GM23338 (cell line): ENCODE measurements around the gene UBA3. TPM values are rescaled to one million over a fixed set of nuclear protein-coding genes. Genes with fewer than 3 reads are reported as not detected.
A peak's percentile ranks its signal among the peaks of the same experiment; 100 is the strongest.

Source experiments
- ATAC-seq: fragments of 200-7000 bp; cut with Tn5 transposase; 3 replicates; pipeline ENCODE4 v1.9.1; 2020
- DNase-seq: peaks from one replicate; pipeline ENCODE4 v3.0.0-alpha.2; 2015; ENCODE audit warnings: low spot score
- H2AFZ ChIP-seq: fragments of 200-600 bp; sonication (generic); 2 replicates; pipeline ENCODE4 v1.8.0; 2016; ENCODE audit warnings: antibody characterized with exemption, mild to moderate bottlenecking, moderate library complexity
- H3F3A ChIP-seq: fragments of 200-600 bp; sonication (generic); replicated peaks from 2 replicates; pipeline ENCODE4 v1.8.0; 2017; ENCODE audit warnings: antibody characterized with exemption, mixed run types, low read depth
- H3K27ac ChIP-seq: fragments of 200-600 bp; sonication (generic); 2 replicates; pipeline ENCODE4 v1.6.1; 2016; ENCODE audit warnings: low read depth
- H3K27me3 ChIP-seq: fragments of 200-600 bp; sonication (generic); 2 replicates; pipeline ENCODE4 v1.8.0; 2016; ENCODE audit warnings: mild to moderate bottlenecking, mixed run types, moderate library complexity; ENCODE audit not compliant: insufficient read depth
- H3K36me3 ChIP-seq: fragments of 200-600 bp; sonication (generic); 2 replicates; pipeline ENCODE4 v1.8.0; 2016; ENCODE audit warnings: mild to moderate bottlenecking; ENCODE audit not compliant: insufficient read depth
- H3K4me1 ChIP-seq: fragments of 200-600 bp; sonication (generic); 2 replicates; pipeline ENCODE4 v1.8.0; 2016; ENCODE audit warnings: mild to moderate bottlenecking, moderate library complexity; ENCODE audit not compliant: insufficient read depth
- H3K4me2 ChIP-seq: fragments of 200-600 bp; sonication (generic); 2 replicates; pipeline ENCODE4 v1.7.1; 2017; ENCODE audit warnings: mixed run types
- H3K4me3 ChIP-seq: fragments of 200-600 bp; sonication (generic); 2 replicates; pipeline ENCODE4 v1.6.1; 2016; ENCODE audit warnings: mixed run types
- H3K79me2 ChIP-seq: fragments of 200-600 bp; sonication (generic); replicated peaks from 2 replicates; pipeline ENCODE4 v1.8.0; 2017; ENCODE audit warnings: mild to moderate bottlenecking; ENCODE audit not compliant: insufficient read depth
- H3K9me2 ChIP-seq: fragments of 200-600 bp; sonication (generic); 2 replicates; pipeline ENCODE4 v1.8.0; 2017; ENCODE audit not compliant: insufficient read depth
- H4K20me1 ChIP-seq: fragments of 200-600 bp; sonication (generic); replicated peaks from 2 replicates; pipeline ENCODE4 v1.8.0; 2017; ENCODE audit warnings: mild to moderate bottlenecking; ENCODE audit not compliant: insufficient read depth
- H3K27ac Mint-ChIP-seq: 2 replicates; pipeline ENCODE4 v1.8.0; 2020; ENCODE audit warnings: inconsistent platforms, mild to moderate bottlenecking, moderate library complexity, mixed read lengths
- H3K27me3 Mint-ChIP-seq: 3 replicates; pipeline ENCODE4 v1.8.0; 2022; ENCODE audit warnings: low read depth, mild to moderate bottlenecking, moderate library complexity, mixed read lengths, inconsistent platforms; ENCODE audit not compliant: insufficient read depth, poor library complexity
- H3K36me3 Mint-ChIP-seq: 3 replicates; pipeline ENCODE4 v1.8.0; 2021; ENCODE audit warnings: low read depth, mild to moderate bottlenecking, inconsistent platforms, moderate library complexity, mixed read lengths
- H3K4me1 Mint-ChIP-seq: 3 replicates; pipeline ENCODE4 v1.8.0; 2020; ENCODE audit warnings: mild to moderate bottlenecking, inconsistent platforms, mixed read lengths
- H3K4me3 Mint-ChIP-seq: 3 replicates; pipeline ENCODE4 v1.8.0; 2021; ENCODE audit warnings: moderate library complexity, mild to moderate bottlenecking, inconsistent platforms, mixed read lengths
- H3K9me3 Mint-ChIP-seq: 3 replicates; pipeline ENCODE4 v1.8.0; 2020; ENCODE audit warnings: moderate library complexity, mild to moderate bottlenecking, inconsistent platforms, mixed read lengths
- CREB1 ChIP-seq: fragments of 250-450 bp; sonication (Bioruptor Pico); IDR thresholded peaks from 2 replicates; pipeline ENCODE4 v1.5.0; 2020; ENCODE audit warnings: low read depth, mild to moderate bottlenecking, moderate library complexity
- JUNB ChIP-seq: IDR thresholded peaks from one replicate; pipeline ENCODE4 v1.6.1; 2016; ENCODE audit warnings: antibody characterized with exemption; ENCODE audit not compliant: unreplicated experiment
- NANOG ChIP-seq: IDR thresholded peaks from 2 replicates; pipeline ENCODE4 v1.6.1; 2016; ENCODE audit warnings: antibody characterized with exemption, borderline replicate concordance
- POLR2AphosphoS5 ChIP-seq: IDR thresholded peaks from 2 replicates; pipeline ENCODE4 v1.6.1; 2016; ENCODE audit warnings: antibody characterized with exemption, low read depth
- STAT1 ChIP-seq: IDR thresholded peaks from one replicate; pipeline ENCODE4 v1.6.1; 2016; ENCODE audit warnings: antibody characterized with exemption; ENCODE audit not compliant: unreplicated experiment
- polyA plus RNA-seq: library from polyadenylated mRNA; unstranded; fragments of >200 nt; fragmentation: Nextera tagmentation; extraction: Ambion mirVana; gene quantifications from 2 replicates; pipeline ENCODE4 v1.2.1, GENCODE V29; 2016
- total RNA-seq: library from RNA; depleted of rRNA; stranded (reverse); fragments of >200 nt; shearing (Covaris generic); gene quantifications from 2 replicates; pipeline ENCODE4 v1.2.3, GENCODE V29; 2014
- TF ChIP-seq, protein P1 (sequence below), 2 experiments: fragments of 200-600 bp in 1 of 2; sonication (generic) in 1 of 2; conservative IDR thresholded peaks; 2 replicates each; pipeline versions ENCODE4 v1.5.1 to v1.6.1; 2016 to 2017; ENCODE audit warnings: antibody characterized with exemption in 2 of 2, low read depth in 2 of 2, mild to moderate bottlenecking in 2 of 2, moderate library complexity in 1 of 2
- TF ChIP-seq, protein P2 (sequence below): fragments of 250-450 bp; sonication (Bioruptor Pico); IDR thresholded peaks from 2 replicates; pipeline ENCODE4 v1.5.0; 2020; ENCODE audit warnings: mild to moderate bottlenecking, moderate library complexity
- TF ChIP-seq, protein P3 (sequence below): IDR thresholded peaks from 2 replicates; pipeline ENCODE4 v1.6.1; 2016; ENCODE audit warnings: antibody characterized with exemption

Gene UBA3
- total and polyA plus RNA-seq, 2 experiments from 2014 or later: 53.2 to 85.3 TPM

- DNase-seq (no peak), ATAC-seq (no peak)
- Mint-ChIP-seq H3K4me1 (peaks cover 44% of the 10 kb centered on the region), H3K9me3 (no peaks in the 10 kb centered on the region), H3K27me3 (peaks cover 6% of the 10 kb centered on the region), H3K36me3 (no peaks in the 10 kb centered on the region), H3K4me3 (no peak overlapping the region), H3K27ac (no peak overlapping the region)
- no peaks in the 10 kb centered on the region for H3K9me2 ChIP-seq
- H3K36me3 ChIP-seq: no peaks in the 10 kb centered on the region
- H3K4me1 ChIP-seq: peaks cover 46% of the 10 kb centered on the region
- 0 out of 2 replicates have a peak, but pooled peaks cover 19% of the 10 kb centered on the region for H3K79me2 ChIP-seq
- no peaks in the 10 kb centered on the region for H3K27me3 ChIP-seq
- H3K27ac ChIP-seq: no peak overlapping the region
- no peak overlapping the region for H2AFZ ChIP-seq
- no peak for TF ChIP-seq JUNB
- TF ChIP-seq, protein P1, sequence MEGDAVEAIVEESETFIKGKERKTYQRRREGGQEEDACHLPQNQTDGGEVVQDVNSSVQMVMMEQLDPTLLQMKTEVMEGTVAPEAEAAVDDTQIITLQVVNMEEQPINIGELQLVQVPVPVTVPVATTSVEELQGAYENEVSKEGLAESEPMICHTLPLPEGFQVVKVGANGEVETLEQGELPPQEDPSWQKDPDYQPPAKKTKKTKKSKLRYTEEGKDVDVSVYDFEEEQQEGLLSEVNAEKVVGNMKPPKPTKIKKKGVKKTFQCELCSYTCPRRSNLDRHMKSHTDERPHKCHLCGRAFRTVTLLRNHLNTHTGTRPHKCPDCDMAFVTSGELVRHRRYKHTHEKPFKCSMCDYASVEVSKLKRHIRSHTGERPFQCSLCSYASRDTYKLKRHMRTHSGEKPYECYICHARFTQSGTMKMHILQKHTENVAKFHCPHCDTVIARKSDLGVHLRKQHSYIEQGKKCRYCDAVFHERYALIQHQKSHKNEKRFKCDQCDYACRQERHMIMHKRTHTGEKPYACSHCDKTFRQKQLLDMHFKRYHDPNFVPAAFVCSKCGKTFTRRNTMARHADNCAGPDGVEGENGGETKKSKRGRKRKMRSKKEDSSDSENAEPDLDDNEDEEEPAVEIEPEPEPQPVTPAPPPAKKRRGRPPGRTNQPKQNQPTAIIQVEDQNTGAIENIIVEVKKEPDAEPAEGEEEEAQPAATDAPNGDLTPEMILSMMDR (conservative IDR thresholded peaks at IDR 0.05; ENCODE audit: low read depth in 2 of 2): no peak
- H3K4me3 ChIP-seq: no peak overlapping the region
- H4K20me1 ChIP-seq: no peaks in the 10 kb centered on the region
- H3F3A ChIP-seq: no peaks in the 10 kb centered on the region
- H3K4me2 ChIP-seq: no peak overlapping the region
Measured at GRCh38 chr3:69090021-69090420, 9.9 kb upstream of the UBA3 start.

DNA sequence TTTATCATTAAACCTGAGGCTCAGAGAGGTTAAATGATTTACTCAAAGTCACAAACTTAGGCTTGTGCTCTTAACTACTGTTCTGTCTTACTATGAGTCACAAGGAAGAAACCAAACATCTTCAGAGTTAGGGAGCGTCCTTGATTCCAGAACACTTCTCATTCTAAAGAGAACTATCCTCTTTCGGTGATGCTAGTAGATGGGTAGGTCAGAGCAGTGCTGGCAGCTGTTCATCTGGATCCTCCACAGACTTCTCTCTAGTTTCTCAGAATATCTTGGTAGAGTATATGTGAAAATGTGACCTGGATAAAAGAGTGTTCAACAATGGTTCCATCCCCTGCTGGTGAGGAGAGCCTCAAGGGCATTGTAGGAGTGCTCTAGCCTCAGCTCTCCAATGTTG, 7.9 kb upstream of the UBA3 start:
- H3K4me3 Mint-ChIP-seq: no peak overlapping the region; the same call in 2 of the 3 replicates

More for the DNA sequence above, 7.9 kb upstream of the UBA3 start:
- H2AFZ ChIP-seq: no peak overlapping the region
- H3F3A ChIP-seq: no peaks in the 10 kb centered on the region
- H3K27ac ChIP-seq: no peak overlapping the region
- 0 out of 2 replicates have a peak, but pooled peaks cover 19% of the 10 kb centered on the region for H3K79me2 ChIP-seq
- H3K9me2 ChIP-seq: no peaks in the 10 kb centered on the region
- no peaks in the 10 kb centered on the region for H3K27me3 ChIP-seq
- no peak overlapping the region for H3K4me3 ChIP-seq
- no peaks in the 10 kb centered on the region for H3K36me3 ChIP-seq
- H4K20me1 ChIP-seq: no peaks in the 10 kb centered on the region
- ATAC-seq (no peak), DNase-seq (no peak)
- TF ChIP-seq POLR2AphosphoS5 (no peak), NANOG (no peak), CREB1 (CRISPR knock-in tag) (no peak), JUNB (no peak), STAT1 (no peak)
- TF ChIP-seq, protein P1 (conservative IDR thresholded peaks at IDR 0.05; ENCODE audit: low read depth in 2 of 2): no peak
- TF ChIP-seq, protein P2, sequence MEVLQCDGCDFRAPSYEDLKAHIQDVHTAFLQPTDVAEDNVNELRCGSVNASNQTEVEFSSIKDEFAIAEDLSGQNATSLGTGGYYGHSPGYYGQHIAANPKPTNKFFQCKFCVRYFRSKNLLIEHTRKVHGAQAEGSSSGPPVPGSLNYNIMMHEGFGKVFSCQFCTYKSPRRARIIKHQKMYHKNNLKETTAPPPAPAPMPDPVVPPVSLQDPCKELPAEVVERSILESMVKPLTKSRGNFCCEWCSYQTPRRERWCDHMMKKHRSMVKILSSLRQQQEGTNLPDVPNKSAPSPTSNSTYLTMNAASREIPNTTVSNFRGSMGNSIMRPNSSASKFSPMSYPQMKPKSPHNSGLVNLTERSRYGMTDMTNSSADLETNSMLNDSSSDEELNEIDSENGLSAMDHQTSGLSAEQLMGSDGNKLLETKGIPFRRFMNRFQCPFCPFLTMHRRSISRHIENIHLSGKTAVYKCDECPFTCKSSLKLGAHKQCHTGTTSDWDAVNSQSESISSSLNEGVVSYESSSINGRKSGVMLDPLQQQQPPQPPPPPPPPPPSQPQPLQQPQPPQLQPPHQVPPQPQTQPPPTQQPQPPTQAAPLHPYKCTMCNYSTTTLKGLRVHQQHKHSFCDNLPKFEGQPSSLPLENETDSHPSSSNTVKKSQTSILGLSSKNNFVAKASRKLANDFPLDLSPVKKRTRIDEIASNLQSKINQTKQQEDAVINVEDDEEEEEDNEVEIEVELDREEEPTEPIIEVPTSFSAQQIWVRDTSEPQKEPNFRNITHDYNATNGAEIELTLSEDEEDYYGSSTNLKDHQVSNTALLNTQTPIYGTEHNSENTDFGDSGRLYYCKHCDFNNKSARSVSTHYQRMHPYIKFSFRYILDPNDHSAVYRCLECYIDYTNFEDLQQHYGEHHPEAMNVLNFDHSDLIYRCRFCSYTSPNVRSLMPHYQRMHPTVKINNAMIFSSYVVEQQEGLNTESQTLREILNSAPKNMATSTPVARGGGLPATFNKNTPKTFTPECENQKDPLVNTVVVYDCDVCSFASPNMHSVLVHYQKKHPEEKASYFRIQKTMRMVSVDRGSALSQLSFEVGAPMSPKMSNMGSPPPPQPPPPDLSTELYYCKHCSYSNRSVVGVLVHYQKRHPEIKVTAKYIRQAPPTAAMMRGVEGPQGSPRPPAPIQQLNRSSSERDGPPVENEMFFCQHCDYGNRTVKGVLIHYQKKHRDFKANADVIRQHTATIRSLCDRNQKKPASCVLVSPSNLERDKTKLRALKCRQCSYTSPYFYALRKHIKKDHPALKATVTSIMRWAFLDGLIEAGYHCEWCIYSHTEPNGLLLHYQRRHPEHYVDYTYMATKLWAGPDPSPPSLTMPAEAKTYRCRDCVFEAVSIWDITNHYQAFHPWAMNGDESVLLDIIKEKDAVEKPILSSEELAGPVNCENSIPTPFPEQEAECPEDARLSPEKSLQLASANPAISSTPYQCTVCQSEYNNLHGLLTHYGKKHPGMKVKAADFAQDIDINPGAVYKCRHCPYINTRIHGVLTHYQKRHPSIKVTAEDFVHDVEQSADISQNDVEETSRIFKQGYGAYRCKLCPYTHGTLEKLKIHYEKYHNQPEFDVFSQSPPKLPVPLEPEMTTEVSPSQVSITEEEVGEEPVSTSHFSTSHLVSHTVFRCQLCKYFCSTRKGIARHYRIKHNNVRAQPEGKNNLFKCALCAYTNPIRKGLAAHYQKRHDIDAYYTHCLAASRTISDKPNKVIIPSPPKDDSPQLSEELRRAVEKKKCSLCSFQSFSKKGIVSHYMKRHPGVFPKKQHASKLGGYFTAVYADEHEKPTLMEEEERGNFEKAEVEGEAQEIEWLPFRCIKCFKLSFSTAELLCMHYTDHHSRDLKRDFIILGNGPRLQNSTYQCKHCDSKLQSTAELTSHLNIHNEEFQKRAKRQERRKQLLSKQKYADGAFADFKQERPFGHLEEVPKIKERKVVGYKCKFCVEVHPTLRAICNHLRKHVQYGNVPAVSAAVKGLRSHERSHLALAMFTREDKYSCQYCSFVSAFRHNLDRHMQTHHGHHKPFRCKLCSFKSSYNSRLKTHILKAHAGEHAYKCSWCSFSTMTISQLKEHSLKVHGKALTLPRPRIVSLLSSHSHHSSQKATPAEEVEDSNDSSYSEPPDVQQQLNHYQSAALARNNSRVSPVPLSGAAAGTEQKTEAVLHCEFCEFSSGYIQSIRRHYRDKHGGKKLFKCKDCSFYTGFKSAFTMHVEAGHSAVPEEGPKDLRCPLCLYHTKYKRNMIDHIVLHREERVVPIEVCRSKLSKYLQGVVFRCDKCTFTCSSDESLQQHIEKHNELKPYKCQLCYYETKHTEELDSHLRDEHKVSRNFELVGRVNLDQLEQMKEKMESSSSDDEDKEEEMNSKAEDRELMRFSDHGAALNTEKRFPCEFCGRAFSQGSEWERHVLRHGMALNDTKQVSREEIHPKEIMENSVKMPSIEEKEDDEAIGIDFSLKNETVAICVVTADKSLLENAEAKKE (CRISPR knock-in tag): no peak
- TF ChIP-seq, protein P3, sequence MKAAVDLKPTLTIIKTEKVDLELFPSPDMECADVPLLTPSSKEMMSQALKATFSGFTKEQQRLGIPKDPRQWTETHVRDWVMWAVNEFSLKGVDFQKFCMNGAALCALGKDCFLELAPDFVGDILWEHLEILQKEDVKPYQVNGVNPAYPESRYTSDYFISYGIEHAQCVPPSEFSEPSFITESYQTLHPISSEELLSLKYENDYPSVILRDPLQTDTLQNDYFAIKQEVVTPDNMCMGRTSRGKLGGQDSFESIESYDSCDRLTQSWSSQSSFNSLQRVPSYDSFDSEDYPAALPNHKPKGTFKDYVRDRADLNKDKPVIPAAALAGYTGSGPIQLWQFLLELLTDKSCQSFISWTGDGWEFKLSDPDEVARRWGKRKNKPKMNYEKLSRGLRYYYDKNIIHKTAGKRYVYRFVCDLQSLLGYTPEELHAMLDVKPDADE: no peak
- peaks cover 53% of the 10 kb centered on the region for H3K4me1 ChIP-seq
- Mint-ChIP-seq H3K9me3 (no peaks in the 10 kb centered on the region), H3K36me3 (no peaks in the 10 kb centered on the region), H3K27me3 (peaks cover 4% of the 10 kb centered on the region), H3K4me1 (peaks cover 45% of the 10 kb centered on the region), H3K27ac (0 out of 2 replicates have a peak overlapping the region, but pooled peaks have one; percentile 17)
- H3K4me2 ChIP-seq: no peak overlapping the region
